ENCODE results near the gene PIWIL1.

Gene PIWIL1

DNA sequence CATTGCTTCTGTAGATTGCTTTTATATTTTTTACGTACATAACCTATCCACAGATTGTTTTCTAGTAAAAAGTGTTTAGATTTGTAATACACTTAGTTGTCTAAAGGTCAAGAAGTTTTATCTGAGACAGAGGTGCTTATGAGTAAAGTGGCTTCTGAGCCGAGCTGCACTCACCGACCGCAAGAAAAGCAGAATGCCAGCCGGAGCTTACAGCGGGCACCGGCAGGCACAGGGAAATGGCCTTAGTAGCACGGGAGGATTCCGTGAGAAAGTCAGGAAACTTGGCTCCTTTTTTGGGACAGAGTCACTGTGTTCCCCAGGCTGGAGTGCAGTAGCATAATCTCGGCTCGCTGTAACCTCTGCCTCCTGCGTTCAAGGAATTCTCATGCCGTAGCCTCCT, 29.8 kb downstream of the PIWIL1 start:
- in situ Hi-C loops (cut with MboI; ENCODE audit: low sequenced_read_pairs): no loop called here

GRCh38 chr12:130369816-130370215, 32.1 kb downstream of the PIWIL1 start:
- in situ Hi-C loops (cut with MboI; ENCODE audit: low sequenced_read_pairs): no loop called here

DNA sequence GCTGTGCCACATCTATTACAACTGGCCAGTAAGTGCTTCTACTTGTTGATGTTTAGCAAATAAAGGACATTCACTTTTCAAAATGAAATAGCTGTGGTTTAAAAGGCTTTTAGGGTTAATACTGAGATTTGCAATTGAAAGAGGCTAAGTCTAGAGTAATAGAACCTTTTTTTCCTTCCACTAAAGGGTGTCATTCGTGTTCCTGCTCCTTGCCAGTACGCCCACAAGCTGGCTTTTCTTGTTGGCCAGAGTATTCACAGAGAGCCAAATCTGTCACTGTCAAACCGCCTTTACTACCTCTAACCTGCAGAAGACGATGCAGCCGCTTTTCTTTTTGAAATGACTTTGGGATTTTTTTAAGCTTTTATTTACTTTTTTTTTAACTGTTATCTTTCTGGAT, 33.6 kb downstream of the PIWIL1 start:
- in situ Hi-C loops (cut with MboI; ENCODE audit: low sequenced_read_pairs): no loop called here

DNA sequence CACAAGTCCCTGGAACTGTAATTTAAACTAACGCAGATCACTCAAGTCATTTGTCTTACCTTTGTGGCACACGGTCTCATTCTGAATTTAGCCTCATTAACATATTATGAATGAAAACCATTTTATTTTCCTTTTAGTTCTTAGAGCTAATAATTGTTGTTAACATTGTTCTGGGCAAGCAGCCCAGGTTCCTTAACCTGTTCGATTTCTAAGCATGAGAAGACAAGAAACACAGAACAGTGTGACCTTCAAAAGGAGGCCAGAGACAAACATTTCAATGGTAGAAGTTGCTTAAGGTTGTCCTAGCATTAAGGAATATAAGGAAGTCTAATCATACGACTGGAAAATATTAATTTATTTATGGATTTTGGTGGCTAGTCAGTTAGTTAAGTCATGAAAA, 35.2 kb downstream of the PIWIL1 start:
- in situ Hi-C loops (cut with MboI; ENCODE audit: low sequenced_read_pairs): no loop called here

DNA sequence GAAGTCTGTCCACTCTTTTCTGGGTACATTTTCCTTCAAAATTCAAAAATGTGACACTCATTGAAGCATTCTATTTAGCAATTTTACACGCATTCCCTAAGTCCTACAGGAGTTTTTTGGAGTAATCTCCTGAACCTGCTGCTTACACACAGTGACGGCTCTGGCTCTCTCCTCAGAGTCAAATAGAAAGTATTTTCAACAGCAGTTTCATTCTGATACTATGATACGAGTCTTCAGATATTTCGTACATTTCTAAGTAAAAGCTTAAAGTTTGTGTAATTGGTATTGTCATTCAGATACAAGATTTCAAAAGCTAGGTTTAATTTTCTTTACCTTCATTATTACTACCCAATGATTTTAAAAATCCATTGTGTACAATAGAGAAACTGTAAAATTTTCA, 36.4 kb downstream of the PIWIL1 start:
- in situ Hi-C loops (cut with MboI; ENCODE audit: low sequenced_read_pairs): no loop called here

DNA sequence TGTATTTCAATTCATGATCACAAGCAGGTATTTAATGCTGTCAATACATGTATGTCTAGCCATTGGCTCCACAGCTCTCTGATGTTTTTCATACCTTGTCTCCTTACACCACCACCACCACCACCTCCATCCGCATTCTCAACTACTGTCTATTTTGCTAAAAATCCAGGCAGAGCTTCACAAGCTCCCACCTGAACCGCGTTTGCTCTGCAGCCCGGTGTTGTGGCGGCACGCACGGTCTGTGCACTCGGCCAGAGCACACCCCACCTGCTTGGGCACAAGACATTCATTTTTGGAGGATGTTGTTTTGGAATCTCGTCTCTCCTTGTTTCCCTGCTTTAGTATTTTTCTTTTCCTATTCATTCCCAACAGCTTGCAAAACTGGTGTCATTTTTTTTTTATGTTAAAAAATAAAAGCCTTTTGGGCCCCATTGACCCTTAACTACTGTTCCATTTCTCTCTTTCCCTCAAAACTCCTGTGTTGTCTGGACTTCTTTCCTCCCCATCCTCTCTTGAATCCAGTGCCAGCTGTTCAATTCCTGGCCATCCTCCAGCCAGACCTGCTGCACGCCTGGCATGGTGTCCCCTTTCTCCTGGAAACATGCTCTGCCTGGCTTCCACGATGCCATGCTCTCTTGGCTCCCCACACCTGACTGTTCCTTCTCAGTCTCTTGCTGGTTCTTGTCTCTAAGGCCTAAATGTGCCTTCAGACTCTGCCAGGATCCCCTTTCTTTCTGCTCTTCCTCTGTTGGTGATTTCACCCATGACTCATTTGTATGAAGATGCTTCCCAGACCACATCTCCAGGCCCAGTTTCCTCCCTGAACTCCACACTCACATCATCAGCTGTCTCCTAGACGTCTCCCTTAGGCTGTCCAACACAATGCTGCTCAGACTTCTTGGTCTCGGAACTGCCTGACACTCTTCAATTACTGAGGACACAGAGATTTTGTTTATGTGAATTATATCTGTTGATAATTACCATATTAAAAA, 37.9 kb downstream of the PIWIL1 start:
- in situ Hi-C loops (cut with MboI; ENCODE audit: low sequenced_read_pairs): no loop called here

GRCh38 chr12:130382818-130383217, 45.1 kb downstream of the PIWIL1 start:
- in situ Hi-C loops (cut with MboI; ENCODE audit: low sequenced_read_pairs): no loop called here

- in situ Hi-C loops (cut with MboI; ENCODE audit: low sequenced_read_pairs): no loop called here
These were observed 46.5 kb downstream of the PIWIL1 start for GRCh38 chr12:130384234-130384633.

DNA sequence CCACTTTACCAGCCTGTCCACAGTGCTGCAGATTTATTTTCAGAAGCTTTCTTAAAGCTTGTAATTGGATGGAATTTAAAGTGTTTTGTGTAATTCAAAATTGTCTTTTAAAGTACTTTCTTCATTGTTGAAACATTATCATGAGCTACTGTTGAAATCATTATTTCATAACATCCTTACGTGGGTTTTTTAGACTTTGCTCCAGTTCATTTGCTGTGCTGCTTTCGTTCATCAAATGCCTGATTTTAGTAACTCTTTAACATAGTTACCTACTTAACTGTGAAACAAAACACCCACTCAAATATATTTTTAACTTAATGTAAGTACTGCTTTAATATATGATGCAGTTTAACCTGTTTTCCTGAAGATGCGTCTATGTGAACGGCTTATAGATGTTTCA, 47.5 kb downstream of the PIWIL1 start:
- in situ Hi-C loops (cut with MboI; ENCODE audit: low sequenced_read_pairs): no loop called here

DNA sequence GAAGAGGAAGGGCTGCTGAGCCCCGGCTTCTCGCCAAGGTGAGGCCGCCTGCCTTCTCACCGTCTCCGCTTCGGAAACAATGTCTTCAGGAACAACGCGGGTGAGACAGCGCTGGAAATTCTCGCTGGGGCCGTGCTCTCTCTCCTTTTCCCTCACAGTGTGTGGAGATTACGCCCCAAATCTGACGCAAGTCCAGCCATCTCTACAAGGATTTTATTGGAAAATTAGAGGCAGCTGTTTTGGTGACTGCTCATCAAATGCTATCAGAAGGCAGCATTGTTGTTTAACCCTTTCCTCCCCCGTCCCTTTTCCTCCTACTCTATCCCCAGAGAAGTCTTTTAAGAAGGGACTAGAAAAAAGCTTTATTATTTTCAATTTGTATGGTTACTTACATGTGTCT, 53.5 kb downstream of the PIWIL1 start:
- in situ Hi-C loops (cut with MboI; ENCODE audit: low sequenced_read_pairs): no loop called here

- in situ Hi-C loops (cut with MboI; ENCODE audit: low sequenced_read_pairs): no loop called here
These were observed 57.2 kb downstream of the PIWIL1 start for GRCh38 chr12:130394906-130395305.

DNA sequence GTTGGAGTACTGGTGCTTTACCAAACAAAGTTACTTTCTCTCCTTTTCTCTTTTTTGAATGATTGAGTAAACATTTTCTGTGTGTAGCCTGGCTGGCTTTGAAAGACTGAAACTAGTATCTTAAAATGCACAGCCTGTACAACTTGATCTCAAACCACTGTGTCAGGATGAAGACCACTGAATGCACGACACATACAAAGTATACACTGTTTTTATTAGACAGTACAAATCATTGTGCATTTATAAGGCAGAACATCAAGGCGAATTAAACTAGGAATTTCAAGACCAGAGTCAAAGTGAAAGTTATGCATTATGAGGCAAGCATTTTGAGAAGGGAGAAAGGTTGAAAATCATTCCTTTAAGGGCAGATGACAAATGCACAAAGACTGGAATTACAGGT, 59.0 kb downstream of the PIWIL1 start:
- in situ Hi-C loops (cut with MboI; ENCODE audit: low sequenced_read_pairs): no loop called here

DNA sequence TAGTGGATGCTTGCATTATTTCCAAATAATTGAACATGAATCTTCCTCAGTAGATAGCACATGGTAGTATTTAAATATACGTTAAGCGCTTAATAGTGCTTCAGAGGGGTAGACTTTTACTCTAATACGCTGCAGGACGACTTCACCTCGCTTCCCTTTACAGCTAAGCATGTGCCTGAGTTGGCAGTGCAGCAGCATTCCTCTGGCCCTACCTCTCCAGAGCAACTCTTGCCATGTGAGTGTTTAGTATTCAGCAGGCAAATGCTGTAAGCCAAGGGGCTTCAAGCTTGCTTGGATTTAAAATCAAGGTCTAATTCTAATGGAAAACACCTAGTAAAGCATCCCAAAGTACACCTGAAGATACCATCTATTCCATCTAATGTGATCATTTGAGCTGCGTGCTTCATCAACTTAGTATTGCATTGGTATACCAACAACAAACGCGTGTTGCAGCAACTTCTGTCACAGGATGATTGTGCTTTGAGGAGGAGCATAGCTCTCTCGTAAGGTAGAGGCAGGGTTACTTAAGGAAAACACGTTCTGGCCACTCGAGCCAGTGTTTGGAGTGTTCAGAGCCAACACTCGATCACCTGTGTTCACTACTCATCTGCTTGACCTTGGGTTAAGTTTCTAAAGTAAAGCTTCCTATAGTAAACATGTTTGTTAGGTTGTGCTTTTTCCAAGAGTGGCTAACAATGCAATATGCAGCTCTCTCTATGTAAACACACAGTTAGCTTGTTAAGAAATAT, 60.6 kb downstream of the PIWIL1 start:
- in situ Hi-C loops (cut with MboI; ENCODE audit: low sequenced_read_pairs): no loop called here

DNA sequence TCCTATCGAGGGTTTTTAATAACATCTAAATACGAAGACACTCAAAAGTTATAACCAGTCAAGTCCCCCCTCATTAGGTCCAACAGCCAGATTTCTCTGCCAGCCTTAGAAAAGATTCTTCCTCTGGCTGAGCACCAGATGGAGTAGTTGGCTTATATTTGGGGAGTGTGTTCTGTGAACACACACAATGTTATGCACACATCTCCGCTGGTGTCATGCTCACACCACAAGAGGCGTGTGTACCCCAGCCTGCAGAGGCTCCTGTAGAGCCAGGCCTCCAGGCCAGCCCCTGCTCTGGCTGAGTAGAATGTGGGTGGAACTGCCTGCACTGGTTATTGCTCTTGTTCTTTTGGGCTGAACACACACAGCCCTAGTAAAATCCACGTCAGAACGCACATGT, 64.0 kb downstream of the PIWIL1 start:
- in situ Hi-C loops (cut with MboI; ENCODE audit: low sequenced_read_pairs): no loop called here

DNA sequence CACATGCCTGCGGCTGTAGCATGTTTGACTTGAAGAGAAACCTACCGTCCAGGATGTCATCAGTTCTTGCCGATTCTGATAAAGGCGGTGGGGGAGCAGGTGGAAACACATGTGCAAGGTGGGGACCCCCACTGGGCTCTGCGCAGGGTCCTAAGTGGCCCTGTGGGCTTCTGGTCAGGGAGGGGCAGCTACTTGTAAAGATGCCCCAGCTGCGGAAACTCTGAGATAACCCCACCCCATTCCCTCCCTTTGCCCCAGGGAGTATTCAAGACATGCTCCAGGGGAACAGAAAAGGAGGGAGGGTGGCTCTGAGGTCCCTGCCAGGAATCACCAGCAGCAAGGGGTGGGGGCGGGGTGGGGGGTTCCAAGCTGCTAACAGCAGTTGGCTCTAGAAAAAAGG, 67.6 kb downstream of the PIWIL1 start:
- in situ Hi-C loops (cut with MboI; ENCODE audit: low sequenced_read_pairs): no loop called here

DNA sequence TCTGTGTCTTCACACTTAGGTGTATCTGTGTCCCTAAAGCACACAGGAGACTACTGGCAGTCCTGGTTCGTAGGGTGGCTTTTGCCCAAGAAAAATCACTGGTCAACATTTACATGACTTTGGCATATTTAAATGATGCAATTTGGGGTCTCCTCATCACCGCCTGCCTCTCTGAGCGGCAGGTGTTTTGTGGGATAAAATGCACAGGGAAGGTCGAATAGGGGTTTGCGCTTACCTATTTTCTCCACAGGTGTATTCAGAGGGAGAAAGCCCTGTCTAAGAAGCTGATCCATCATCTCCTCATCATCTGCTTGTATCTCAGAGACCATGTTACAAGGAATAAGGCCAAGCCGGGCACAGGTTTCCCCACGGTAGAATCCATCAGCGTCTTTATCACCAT, 74.7 kb downstream of the PIWIL1 start:
- in situ Hi-C loops (cut with MboI; ENCODE audit: low sequenced_read_pairs): no loop called here

DNA sequence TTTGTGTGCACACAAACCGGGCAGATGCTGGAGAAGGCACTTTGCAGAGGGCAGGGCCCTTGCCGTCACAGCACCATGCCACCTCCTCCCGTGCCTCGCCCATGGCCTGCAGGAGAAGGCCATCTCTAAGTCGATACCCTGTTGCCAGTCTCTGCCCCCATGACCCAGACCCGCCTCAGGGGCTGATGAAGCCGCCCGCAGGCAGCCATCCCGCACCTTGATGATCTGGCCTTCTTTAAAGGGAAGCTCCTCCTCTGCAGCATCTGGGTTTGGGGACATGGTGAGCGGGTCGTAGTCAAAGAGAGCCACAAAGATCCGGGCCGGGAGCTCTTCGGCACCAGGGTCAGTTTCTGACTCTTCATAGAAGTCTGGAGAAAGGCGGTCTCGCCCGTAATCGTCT, 76.2 kb downstream of the PIWIL1 start:
- in situ Hi-C loops (cut with MboI; ENCODE audit: low sequenced_read_pairs): no loop called here

DNA sequence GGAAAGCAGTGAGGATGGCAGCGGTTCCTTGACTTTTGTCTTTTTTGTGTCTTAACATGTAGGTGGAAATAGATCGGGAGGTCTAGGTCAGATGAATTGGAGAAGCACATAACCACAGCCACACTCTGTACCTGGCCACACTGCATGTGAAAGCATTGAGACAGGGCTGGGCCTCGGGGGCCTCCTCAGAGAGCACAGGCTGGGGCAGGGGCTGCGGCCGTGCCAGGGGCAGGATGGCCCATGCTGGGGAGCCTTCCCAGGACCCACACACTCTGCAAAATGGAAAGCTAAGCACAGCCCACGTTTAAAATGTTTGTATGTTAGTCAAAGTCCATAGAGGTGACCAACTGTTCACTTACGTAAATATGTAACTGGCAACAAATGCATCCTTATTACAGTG, 76.7 kb downstream of the PIWIL1 start:
- in situ Hi-C loops (cut with MboI; ENCODE audit: low sequenced_read_pairs): no loop called here

- in situ Hi-C loops (cut with MboI; ENCODE audit: low sequenced_read_pairs): no loop called here
These were observed 80.6 kb downstream of the PIWIL1 start for GRCh38 chr12:130418251-130418650.

DNA sequence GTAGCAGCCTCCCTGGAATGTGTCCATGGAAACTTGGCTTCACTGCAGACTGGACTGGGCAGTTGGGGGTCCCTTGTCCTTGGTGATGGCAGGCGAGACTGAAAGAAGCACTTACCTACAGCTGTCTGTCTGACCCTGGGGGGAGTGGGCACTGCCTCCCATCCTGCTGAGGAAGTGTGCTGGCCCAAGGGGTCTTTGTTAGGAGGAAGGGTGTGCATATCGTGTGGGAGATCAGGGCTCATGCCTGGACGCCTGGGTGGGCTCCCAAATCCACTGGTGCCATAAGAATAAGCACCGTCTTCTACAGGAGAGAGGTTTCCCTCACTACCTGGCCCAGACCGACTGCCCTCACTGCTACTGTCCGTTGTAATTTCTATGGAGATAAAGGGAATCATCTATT, 81.4 kb downstream of the PIWIL1 start:
- in situ Hi-C loops (cut with MboI; ENCODE audit: low sequenced_read_pairs): no loop called here

DNA sequence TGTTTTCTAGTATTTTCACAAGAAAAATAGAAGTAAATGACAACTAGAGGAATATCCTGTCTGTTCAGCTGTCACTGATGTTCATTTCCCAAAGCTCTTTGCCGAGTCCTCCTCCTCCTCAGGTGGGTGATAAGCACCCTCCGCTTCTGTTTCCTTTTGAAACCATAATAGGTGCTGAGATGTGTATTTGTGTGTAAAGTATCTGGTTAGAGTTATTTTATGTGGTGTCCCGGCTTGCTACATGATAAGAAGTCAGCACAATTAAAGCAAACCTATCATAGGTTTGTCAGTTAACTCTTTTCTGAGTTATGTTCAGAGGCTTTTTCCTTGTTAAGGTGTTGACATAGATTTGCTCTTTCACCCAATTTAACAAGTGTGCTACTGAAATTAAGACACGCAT, 82.4 kb downstream of the PIWIL1 start:
- in situ Hi-C loops (cut with MboI; ENCODE audit: low sequenced_read_pairs): no loop called here

DNA sequence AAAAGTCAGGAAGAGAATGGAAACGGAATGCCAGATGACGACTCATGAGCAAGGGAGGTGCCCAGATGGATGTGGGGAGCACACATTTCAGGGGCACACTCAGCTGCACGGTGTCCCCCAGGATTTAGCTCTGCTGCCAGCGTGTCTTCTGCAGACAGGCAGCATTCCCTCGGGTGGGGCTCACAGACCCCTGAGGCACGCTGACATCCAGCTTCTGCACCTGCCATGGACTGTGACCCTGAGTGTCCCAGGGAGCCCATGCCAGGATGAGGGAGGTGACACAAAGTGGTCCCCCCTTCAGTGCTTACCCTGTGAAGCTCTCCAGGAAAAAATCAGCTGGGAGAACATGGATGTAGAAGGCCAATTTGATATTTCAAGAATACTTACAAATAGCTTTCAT, 84.2 kb downstream of the PIWIL1 start:
- in situ Hi-C loops (cut with MboI; ENCODE audit: low sequenced_read_pairs): no loop called here

All from HL-60/S4 treated with phorbol 12-myristate 13-acetate at 8.2 ng/mL for 4 days and 3 days (cell line).